GM12801 (cell line): ENCODE measurements around the gene PTCD1.

ENCODE experiments used
- CTCF ChIP-seq: IDR thresholded peaks from one replicate; pipeline ENCODE4 v1.5.1; 2011; ENCODE audit warnings: control low read depth; ENCODE audit not compliant: insufficient read length; ENCODE audit errors: extremely low read depth

Gene PTCD1

DNA sequence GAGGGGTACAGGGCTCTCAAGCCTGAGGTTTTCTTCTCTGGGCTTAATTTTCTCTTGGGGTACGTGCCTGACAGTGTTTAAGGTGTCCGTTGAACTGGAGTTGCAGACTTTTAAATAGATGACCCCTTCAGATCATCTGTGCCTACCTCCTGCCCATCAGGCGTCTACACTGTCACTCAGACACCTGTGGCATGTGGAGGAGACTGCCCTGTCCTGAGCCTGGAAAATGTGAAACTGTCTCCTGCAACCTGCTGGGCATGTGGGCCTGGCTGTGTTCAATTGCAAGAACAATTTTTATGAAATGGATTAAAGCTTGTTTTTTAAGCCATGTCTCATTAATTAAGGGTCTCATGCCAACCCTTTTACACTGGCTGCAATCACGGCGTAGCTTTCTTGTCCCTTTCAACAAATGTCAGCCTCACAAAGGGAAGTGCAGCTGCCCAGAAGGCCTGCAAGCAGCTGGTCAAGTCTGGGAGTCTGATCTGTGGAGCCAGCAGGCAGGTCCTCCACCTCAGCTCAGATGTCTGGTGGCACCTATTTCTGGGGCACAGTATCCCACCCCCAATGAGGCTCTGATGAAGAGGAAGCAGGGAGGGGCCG is 18.6 kb upstream of the PTCD1 start:
- no peak for TF ChIP-seq CTCF

GRCh38 chr7:99456288-99456687 is 17.7 kb upstream of the PTCD1 start:
- no peak for TF ChIP-seq CTCF

DNA sequence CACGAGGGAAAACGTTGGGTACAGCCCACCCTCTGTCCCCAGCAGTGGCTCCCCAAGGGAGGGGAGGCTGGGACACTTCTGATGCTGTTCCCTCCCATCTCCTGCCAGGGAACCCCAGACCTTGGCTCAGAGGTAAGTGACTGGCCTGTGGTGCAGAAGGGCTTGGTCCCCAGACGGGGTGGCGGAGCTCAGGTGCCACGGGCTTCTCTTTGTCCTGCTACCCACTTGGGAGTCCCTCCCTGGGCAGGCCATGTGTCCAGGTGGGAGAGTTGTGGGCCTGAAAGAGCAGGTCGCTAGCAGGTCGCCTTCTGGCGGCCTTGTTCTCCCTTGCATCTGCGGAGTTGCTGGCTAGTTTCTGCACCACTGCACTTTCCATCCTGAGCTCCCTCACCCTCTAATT is 17.3 kb upstream of the PTCD1 start:
- TF ChIP-seq CTCF: no peak

GRCh38 chr7:99453105-99453504 is 14.5 kb upstream of the PTCD1 start:
- no peak for TF ChIP-seq CTCF

- no peak for TF ChIP-seq CTCF
Observed at GRCh38 chr7:99452541-99452940, 13.9 kb upstream of the PTCD1 start.

- no peak for TF ChIP-seq CTCF
Observed at GRCh38 chr7:99451936-99452335, 13.3 kb upstream of the PTCD1 start.

DNA sequence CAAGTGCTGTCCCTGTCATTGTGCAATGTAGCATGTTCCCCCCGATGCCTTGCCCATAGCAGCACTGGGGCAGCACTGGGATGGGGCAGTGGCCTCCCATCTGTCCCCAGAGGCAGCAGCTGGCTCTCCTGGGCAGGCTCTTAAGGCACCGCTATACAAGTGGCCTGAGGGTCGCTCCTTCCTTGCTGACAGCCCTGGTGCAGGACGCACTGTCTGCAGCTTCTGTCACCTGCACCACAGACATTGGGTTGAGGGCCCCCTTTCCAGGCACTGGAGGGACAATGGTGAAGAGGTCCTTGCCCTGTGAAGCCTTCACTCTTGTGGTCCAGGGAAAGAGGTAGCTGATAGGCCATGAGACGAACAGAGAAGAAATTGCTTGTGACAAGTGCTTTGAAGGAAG is 10.7 kb upstream of the PTCD1 start:
- no peak for TF ChIP-seq CTCF
